Cardiac fibroblast (primary cell): Measurements from ENCODE around the gene DBNL.

Source experiments
- DNase-seq, 2 donors: peaks; one replicate each; pipeline versions ENCODE4 v3.0.0 to v3.0.0-alpha.2; 2010; ENCODE audit warnings: low read depth in 2 of 2
- H3K4me3 ChIP-seq, 2 donors: replicated peaks in 1 of 2; 1 replicate in 1 of 2; 2 replicates in 1 of 2; pipeline ENCODE4 v1.5.1; 2011; ENCODE audit warnings: low read depth in 2 of 2, low read length in 2 of 2, mild to moderate bottlenecking in 2 of 2, moderate library complexity in 1 of 2
- CTCF ChIP-seq: IDR thresholded peaks from one replicate; pipeline ENCODE4 v1.5.1; 2011; ENCODE audit warnings: low read depth, mild to moderate bottlenecking, low read length, inconsistent platforms

Gene DBNL

GRCh38 chr7:44080686-44081265 is 36.3 kb downstream of the DBNL start:
- no peak for DNase-seq
- TF ChIP-seq CTCF, result no peak
- H3K4me3 ChIP-seq, result no peak overlapping the region

GRCh38 chr7:44081266-44081748 is 36.8 kb downstream of the DBNL start:
- no peak for DNase-seq
- peak overlapping the region; percentile 62 to 83 for H3K4me3 ChIP-seq
- no peak for TF ChIP-seq CTCF

GRCh38 chr7:44082541-44083207 is 38.2 kb downstream of the DBNL start:
- H3K4me3 ChIP-seq, result peak overlapping the region; percentile 47 to 67
- TF ChIP-seq CTCF, result no peak
- peak; percentile 99 for DNase-seq

GRCh38 chr7:44083796-44084195 is 39.3 kb downstream of the DBNL start:
- H3K4me3 ChIP-seq, result no peak overlapping the region
- no peak for TF ChIP-seq CTCF
- DNase-seq, result no peak

GRCh38 chr7:44084701-44085100 is 40.2 kb downstream of the DBNL start:
- H3K4me3 ChIP-seq, result no peak overlapping the region
- DNase-seq, result peak in 1 of 2 donors; percentile 41
- no peak for TF ChIP-seq CTCF

GRCh38 chr7:44085546-44085945 is 41.0 kb downstream of the DBNL start:
- no peak for TF ChIP-seq CTCF
- no peak overlapping the region for H3K4me3 ChIP-seq
- no peak for DNase-seq
